Brain microvascular endothelial cell (primary cell): ENCODE measurements around the gene MAML3.
A peak's percentile ranks its signal among the peaks of the same experiment; 100 is the strongest.

Experiments used
- DNase-seq: peaks from one replicate; pipeline ENCODE4 v3.0.0-alpha.2; 2020
- H3K27ac ChIP-seq: fragments of 250-450 bp; sonication (Bioruptor Pico); 2 replicates; pipeline ENCODE4 v1.5.1; 2020; ENCODE audit warnings: mild to moderate bottlenecking, moderate library complexity
- H3K27me3 ChIP-seq: fragments of 250-450 bp; sonication (Bioruptor Pico); replicated peaks from 2 replicates; pipeline ENCODE4 v1.5.1; 2020; ENCODE audit warnings: mild to moderate bottlenecking
- H3K36me3 ChIP-seq: fragments of 250-450 bp; sonication (Bioruptor Pico); replicated peaks from 2 replicates; pipeline ENCODE4 v1.5.1; 2020; ENCODE audit warnings: mild to moderate bottlenecking
- H3K4me3 ChIP-seq: 2 replicates; pipeline ENCODE4 v1.5.1; 2011; ENCODE audit warnings: low read depth, mild to moderate bottlenecking, control low read depth, low read length, moderate library complexity
- in situ Hi-C: cut with HindIII; loops from 2 replicates; pipeline ENCODE4 v1.10.0; 2017; ENCODE audit warnings: low sequenced_read_pairs, low pct_ligation_motif_present
- TF ChIP-seq, protein P1 (sequence below): IDR thresholded peaks from 2 replicates; pipeline ENCODE4 v1.5.1; 2011; ENCODE audit warnings: low read depth, mild to moderate bottlenecking, moderate library complexity, low read length, control low read depth, inconsistent platforms; ENCODE audit errors: missing control alignments

MAML3 gene

DNA sequence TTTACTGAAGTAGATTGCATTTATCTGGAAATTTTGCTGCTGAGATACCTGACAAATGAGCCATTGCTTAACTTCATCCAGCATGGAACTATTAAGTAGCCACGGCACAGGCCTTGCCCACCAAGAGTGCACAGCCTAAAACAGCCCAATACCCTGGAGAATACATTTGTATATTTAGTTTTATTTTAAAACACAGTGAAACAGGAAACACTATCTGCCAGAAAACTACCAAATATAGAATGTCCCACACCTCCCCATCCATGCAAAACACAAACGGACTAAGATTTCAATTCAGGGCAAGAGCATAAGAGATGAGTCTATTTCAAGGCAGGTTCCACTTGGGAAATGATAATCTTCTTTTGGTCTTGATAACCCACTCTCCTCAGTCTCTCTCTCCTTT lies 57.1 kb downstream of the MAML3 start:
- Histone ChIP-seq H3K27me3 (no peaks in the 10 kb centered on the region), H3K36me3 (no peaks in the 10 kb centered on the region), H3K4me3 (no peak overlapping the region), H3K27ac (peak overlapping the region; percentile 82)
- DNase-seq: no peak
- in situ Hi-C loops: no loop called here
- TF ChIP-seq, protein P1, sequence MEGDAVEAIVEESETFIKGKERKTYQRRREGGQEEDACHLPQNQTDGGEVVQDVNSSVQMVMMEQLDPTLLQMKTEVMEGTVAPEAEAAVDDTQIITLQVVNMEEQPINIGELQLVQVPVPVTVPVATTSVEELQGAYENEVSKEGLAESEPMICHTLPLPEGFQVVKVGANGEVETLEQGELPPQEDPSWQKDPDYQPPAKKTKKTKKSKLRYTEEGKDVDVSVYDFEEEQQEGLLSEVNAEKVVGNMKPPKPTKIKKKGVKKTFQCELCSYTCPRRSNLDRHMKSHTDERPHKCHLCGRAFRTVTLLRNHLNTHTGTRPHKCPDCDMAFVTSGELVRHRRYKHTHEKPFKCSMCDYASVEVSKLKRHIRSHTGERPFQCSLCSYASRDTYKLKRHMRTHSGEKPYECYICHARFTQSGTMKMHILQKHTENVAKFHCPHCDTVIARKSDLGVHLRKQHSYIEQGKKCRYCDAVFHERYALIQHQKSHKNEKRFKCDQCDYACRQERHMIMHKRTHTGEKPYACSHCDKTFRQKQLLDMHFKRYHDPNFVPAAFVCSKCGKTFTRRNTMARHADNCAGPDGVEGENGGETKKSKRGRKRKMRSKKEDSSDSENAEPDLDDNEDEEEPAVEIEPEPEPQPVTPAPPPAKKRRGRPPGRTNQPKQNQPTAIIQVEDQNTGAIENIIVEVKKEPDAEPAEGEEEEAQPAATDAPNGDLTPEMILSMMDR: no peak

DNA sequence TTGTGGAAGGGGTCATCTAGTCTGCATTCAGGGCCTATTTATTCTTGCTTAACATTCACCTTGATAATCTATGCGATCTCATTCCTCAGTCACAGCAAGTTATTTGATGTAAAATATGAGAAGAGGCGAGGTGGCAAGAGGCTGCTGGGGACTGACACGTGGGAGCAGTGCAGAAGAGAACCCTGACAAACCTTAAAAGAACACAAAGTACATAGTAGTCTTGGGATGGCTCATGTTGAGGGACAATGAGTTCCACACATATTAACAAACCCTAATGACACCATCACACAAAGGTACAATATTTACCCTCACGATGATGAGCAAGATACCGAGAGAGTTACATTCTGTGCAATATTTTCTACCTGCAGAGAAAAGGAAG lies 57.5 kb downstream of the MAML3 start:
- Histone ChIP-seq H3K27ac (peak overlapping the region; percentile 82), H3K27me3 (no peaks in the 10 kb centered on the region), H3K4me3 (no peak overlapping the region), H3K36me3 (no peaks in the 10 kb centered on the region)
- TF ChIP-seq, protein P1: no peak
- in situ Hi-C loops: no loop called here
- DNase-seq: no peak

DNA sequence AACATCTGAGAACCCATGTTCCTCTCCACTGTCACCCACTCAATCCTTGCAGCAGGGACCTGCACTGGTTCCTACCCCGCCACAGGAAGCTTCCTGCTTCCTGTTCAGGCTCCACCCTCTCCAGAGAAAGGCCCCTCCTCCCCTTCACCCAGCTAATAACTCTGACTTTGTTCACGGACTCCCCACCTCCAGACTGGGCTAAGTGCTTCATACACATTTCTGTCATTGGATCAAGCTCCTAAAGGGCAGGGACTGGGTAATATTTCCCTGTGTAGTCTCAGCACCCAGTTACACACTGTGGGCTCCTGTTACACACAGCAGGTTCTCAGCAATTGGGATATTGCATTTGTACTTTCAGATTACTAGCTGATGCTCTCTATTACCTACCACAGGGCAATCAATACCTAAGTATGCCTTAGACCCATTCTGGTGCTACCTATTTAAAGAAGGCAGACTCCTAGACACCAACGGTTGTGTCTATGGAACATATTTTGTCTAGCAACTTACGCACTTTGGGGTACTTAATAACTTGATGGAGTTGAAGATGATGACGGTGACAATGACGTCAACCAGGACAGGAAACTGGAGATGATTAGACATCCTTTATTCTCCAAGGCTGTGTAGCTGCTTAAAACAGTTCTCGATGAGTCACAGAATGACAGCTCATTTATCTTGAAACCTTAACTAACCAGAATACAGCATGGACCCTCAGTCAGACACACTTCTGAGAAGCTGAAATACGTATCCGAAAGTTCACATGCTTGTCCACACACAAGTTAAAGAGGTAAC lies 58.1 kb downstream of the MAML3 start:
- Histone ChIP-seq H3K27me3 (no peaks in the 10 kb centered on the region), H3K36me3 (no peaks in the 10 kb centered on the region), H3K27ac (peak overlapping the region; percentile 82), H3K4me3 (no peak overlapping the region)
- TF ChIP-seq, protein P1: no peak
- peak; percentile 99 for DNase-seq
- in situ Hi-C loops: no loop called here

DNA sequence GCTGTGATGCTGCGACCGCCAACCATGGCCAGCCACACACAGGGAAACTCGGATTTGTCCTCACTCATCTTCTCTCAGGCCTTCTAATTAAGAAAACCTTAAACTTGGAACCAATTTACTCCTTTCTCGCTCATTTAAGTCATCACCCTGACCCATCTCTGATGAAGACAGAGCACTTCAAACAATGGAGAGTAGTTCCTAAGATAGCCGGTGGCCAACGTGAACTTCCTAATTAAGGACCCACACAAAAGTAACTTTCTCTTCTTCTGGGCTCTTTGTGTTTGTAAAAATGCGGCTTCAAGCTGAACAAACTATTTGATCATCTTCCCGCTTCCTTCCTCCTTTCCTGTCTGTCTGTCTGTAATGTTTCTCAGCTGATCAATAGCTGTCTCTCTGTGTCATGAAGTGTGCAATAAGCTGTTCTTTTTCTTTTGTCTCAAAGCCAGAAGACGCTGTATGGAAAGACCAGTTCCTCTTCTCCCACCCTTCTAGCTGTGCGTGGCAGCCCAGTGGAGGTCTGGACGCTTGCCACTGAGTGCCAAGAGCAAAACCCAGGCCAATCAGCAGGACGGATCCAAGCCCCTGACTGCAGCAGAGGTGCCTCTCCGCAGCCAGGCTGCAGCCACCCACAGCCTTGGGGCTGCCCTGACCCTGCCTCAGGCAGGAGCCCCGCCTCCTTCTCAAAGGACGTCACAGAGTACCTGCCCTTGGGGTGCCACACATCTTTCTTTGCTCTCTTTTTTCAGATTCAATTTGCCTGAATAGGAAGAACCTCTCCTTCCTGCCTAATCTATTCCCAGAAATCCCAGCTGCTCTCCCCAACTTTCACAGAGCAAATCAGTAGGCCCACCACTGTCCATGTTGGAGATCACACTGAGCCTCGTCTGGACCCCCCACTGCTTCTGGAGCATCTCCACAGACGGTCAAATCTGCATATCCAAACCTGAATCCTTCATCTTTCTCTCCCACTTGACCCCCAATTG lies 59.3 kb downstream of the MAML3 start:
- TF ChIP-seq, protein P1: no peak
- H3K27ac ChIP-seq: peak overlapping the region; percentile 82
- H3K4me3 ChIP-seq: no peak overlapping the region
- no peak for DNase-seq
- in situ Hi-C loops: no loop called here
- H3K27me3 ChIP-seq: no peaks in the 10 kb centered on the region
- H3K36me3 ChIP-seq: no peaks in the 10 kb centered on the region

DNA sequence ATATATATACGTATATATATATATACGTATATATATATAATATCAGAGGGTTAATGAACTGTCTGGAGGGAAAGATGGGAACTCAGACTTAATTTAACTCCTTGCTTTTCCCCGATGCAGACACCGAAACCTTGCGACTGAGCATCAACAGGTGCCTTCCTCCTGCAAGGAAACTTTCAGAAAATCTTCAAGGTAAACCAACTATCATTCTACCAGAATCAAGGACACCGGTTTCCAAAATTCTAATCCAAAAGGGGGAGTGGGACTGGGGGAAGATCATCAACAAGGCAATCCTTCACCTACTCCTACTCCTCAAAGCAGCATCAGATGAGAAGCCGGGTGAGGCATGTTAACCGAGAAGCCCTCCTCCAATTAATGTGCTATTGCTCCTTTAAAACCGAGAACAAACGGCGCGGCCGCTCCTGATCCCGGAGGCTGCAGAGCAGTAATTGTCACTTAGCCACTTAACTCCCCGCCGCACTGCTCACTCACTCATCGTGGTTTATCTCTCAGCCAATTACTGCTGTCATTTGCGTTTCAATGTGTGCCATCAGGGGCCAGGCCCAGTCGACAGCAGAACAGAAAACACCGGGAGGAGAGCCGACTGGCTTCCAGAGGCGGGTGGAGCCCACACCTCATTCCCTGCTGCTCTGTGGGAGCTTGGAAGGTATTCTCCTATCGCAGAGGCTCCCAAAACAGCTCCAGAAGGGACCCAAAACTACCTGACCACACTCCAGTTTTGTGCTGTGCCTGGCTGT lies 61.7 kb downstream of the MAML3 start:
- peak overlapping the region; percentile 18 for H3K27ac ChIP-seq

More for the DNA sequence above, 61.7 kb downstream of the MAML3 start:
- in situ Hi-C loops: no loop called here
- H3K27me3 ChIP-seq: no peaks in the 10 kb centered on the region
- no peaks in the 10 kb centered on the region for H3K36me3 ChIP-seq
- TF ChIP-seq, protein P1: no peak
- peak overlapping the region; percentile 3 for H3K4me3 ChIP-seq
- DNase-seq: no peak
